NB4 (cell line): ENCODE results near the gene LHX5.

ENCODE experiments used
- MAX ChIP-seq: IDR thresholded peaks from 2 replicates; pipeline ENCODE4 v1.6.1; 2011; ENCODE audit warnings: low read depth, low read length
- MYC ChIP-seq: IDR thresholded peaks from 2 replicates; pipeline ENCODE4 v1.6.1; 2011; ENCODE audit warnings: low read depth, low read length
- POLR2A ChIP-seq: IDR thresholded peaks from 2 replicates; pipeline ENCODE4 v1.6.1; 2011; ENCODE audit warnings: mild to moderate bottlenecking; ENCODE audit not compliant: insufficient read length; ENCODE audit errors: extremely low read depth
- TF ChIP-seq, protein P1 (sequence below): IDR thresholded peaks from one replicate; pipeline ENCODE4 v1.5.1; 2012; ENCODE audit warnings: low read depth, low read length

GRCh38 chr12:113452458-113452857 is 19.2 kb downstream of the LHX5 start:
- TF ChIP-seq MAX = no peak
- TF ChIP-seq, protein P1, sequence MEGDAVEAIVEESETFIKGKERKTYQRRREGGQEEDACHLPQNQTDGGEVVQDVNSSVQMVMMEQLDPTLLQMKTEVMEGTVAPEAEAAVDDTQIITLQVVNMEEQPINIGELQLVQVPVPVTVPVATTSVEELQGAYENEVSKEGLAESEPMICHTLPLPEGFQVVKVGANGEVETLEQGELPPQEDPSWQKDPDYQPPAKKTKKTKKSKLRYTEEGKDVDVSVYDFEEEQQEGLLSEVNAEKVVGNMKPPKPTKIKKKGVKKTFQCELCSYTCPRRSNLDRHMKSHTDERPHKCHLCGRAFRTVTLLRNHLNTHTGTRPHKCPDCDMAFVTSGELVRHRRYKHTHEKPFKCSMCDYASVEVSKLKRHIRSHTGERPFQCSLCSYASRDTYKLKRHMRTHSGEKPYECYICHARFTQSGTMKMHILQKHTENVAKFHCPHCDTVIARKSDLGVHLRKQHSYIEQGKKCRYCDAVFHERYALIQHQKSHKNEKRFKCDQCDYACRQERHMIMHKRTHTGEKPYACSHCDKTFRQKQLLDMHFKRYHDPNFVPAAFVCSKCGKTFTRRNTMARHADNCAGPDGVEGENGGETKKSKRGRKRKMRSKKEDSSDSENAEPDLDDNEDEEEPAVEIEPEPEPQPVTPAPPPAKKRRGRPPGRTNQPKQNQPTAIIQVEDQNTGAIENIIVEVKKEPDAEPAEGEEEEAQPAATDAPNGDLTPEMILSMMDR = no peak
- TF ChIP-seq POLR2A = no peak
- TF ChIP-seq MYC = no peak
